ENCODE measurements around the gene ZNF827.

- TF ChIP-seq, protein P1, sequence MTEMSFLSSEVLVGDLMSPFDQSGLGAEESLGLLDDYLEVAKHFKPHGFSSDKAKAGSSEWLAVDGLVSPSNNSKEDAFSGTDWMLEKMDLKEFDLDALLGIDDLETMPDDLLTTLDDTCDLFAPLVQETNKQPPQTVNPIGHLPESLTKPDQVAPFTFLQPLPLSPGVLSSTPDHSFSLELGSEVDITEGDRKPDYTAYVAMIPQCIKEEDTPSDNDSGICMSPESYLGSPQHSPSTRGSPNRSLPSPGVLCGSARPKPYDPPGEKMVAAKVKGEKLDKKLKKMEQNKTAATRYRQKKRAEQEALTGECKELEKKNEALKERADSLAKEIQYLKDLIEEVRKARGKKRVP (CRISPR knock-in tag; IDR thresholded peaks at IDR 0.05) = no peak
- no peak for TF ChIP-seq ZBTB7A (IDR thresholded peaks at IDR 0.05; ENCODE audit: borderline replicate concordance, control insufficient read depth, low read depth, low read length)
- TF ChIP-seq ZNF354B (CRISPR knock-in tag; IDR thresholded peaks at IDR 0.05) = no peak
- no peak for TF ChIP-seq POLR2A (conservative IDR thresholded peaks at IDR 0.05)
- TF ChIP-seq, protein P2, sequence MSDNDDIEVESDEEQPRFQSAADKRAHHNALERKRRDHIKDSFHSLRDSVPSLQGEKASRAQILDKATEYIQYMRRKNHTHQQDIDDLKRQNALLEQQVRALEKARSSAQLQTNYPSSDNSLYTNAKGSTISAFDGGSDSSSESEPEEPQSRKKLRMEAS (CRISPR knock-in tag; IDR thresholded peaks at IDR 0.05) = no peak
- TF ChIP-seq XRCC5 (IDR thresholded peaks at IDR 0.05; ENCODE audit: low read depth, low read length) = no peak
- no peak for TF ChIP-seq ZBTB34 (CRISPR knock-in tag; IDR thresholded peaks at IDR 0.05)
- no peak for TF ChIP-seq JUND (IDR thresholded peaks at IDR 0.05; ENCODE audit: borderline replicate concordance, low read depth, low read length)
- TF ChIP-seq JUND (tag; IDR thresholded peaks at IDR 0.05; ENCODE audit: borderline replicate concordance, low read depth, low read length) = no peak
Measured at GRCh38 chr4:145816091-145816490, 122.5 kb downstream of the ZNF827 start.

Measured in K562 (cell line).